ENCODE data around the gene WDFY4. TPM values are rescaled to one million over a fixed set of nuclear protein-coding genes. Genes with fewer than 3 reads are reported as not detected.

Gene WDFY4
- polyA plus RNA-seq, 1 donor from 2014 or later, result 78.7 TPM

- peaks cover 5% of the 10 kb centered on the region for H3K36me3 Mint-ChIP-seq
- no peaks in the 10 kb centered on the region for H3K27me3 Mint-ChIP-seq
Observed at GRCh38 chr10:48767373-48768143, 82.9 kb downstream of the WDFY4 start.

GRCh38 chr10:48768144-48768766 lies 83.6 kb downstream of the WDFY4 start:
- H3K9me3 Mint-ChIP-seq, result peaks cover 0 to 4% (median 0%) of the 10 kb centered on the region in 3 donors
- peaks cover 5% of the 10 kb centered on the region for H3K36me3 Mint-ChIP-seq
- peak overlapping the region in 1 of 3 donors; percentile 20 for H3K27ac Mint-ChIP-seq
- no peaks in the 10 kb centered on the region for H3K27me3 Mint-ChIP-seq
- H3K4me3 Mint-ChIP-seq, result no peak overlapping the region
- peaks cover 6 to 13% (median 11%) of the 10 kb centered on the region in 3 donors for H3K4me1 Mint-ChIP-seq

More at GRCh38 chr10:48767373-48768143, 82.9 kb downstream of the WDFY4 start:
- Mint-ChIP-seq H3K27ac (peak overlapping the region in 2 of 3 donors; percentile 42 to 78), H3K4me3 (peak overlapping the region in 1 of 4 donors; percentile 7), H3K4me1 (peaks cover 6 to 13% (median 11%) of the 10 kb centered on the region in 3 donors), H3K9me3 (peaks cover 0 to 4% (median 0%) of the 10 kb centered on the region in 3 donors)

DNA sequence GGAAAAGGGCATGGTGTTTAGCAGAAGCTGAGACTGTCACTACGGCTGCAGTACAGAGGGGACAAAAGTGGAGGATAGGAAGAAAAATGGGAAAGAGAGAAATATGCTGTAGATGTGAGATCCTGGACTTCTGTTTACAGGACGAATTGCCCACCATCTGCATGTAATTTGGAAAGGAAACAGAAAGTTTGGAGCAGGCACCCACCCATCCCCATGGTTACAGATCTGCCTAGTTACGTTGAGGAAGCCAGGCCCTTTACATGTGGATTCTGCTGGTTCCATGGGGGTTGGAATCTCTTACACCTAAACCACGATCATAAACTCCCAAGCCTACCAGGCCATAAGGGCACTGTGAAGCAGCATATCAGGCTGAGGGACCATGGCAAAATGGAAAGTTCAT lies 84.3 kb downstream of the WDFY4 start:
- H3K27me3 Mint-ChIP-seq, result no peaks in the 10 kb centered on the region
- H3K4me1 Mint-ChIP-seq, result peaks cover 6 to 13% (median 11%) of the 10 kb centered on the region in 3 donors
- H3K9me3 Mint-ChIP-seq, result peaks cover 0 to 4% (median 0%) of the 10 kb centered on the region in 3 donors
- no peak overlapping the region for H3K4me3 Mint-ChIP-seq
- H3K27ac Mint-ChIP-seq, result no peak overlapping the region
- H3K36me3 Mint-ChIP-seq, result peaks cover 5% of the 10 kb centered on the region

GRCh38 chr10:48769706-48770435 lies 85.2 kb downstream of the WDFY4 start:
- Mint-ChIP-seq H3K9me3 (peaks cover 0 to 4% (median 0%) of the 10 kb centered on the region in 3 donors), H3K4me1 (peaks cover 6 to 12% (median 11%) of the 10 kb centered on the region in 3 donors), H3K4me3 (no peak overlapping the region), H3K27me3 (no peaks in the 10 kb centered on the region), H3K27ac (no peak overlapping the region), H3K36me3 (peaks cover 5% of the 10 kb centered on the region)

DNA sequence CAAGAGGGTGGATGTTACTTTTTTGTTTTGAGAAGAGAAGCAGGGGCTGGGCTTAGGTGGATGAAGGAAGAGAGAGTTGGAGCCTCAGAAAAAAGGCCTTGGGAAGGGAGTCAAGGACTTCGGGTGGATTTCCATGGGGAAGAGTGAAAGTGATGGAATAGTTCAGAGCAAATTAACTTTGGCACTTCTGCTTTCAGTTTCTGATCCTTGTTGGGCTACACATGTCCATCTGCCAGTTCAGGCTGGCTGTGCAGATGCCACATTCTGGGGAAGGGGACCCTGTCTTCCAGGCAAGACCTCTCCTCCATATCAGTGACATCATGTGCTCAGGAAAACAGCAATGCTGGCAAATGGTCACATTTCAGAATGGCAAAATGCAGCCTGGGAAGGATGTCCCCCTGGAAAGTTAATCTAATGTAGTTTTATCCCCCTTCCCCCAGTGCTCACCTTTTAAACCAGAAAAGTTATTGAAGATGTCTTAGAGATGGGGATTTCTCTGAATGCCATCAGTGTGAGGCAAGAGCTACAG lies 86.0 kb downstream of the WDFY4 start:
- Mint-ChIP-seq H3K36me3 (peaks cover 5% of the 10 kb centered on the region), H3K27ac (peak overlapping the region in 1 of 3 donors; percentile 49), H3K9me3 (peaks cover 0 to 4% (median 0%) of the 10 kb centered on the region in 3 donors)

GRCh38 chr10:48771234-48771633 lies 86.6 kb downstream of the WDFY4 start:
- H3K4me3 Mint-ChIP-seq, result no peak overlapping the region
- H3K27ac Mint-ChIP-seq, result peak overlapping the region in 1 of 3 donors; percentile 57
- H3K9me3 Mint-ChIP-seq, result peaks cover 0 to 4% (median 0%) of the 10 kb centered on the region in 3 donors
- peaks cover 8% of the 10 kb centered on the region for H3K36me3 Mint-ChIP-seq
- H3K4me1 Mint-ChIP-seq, result peaks cover 2 to 11% (median 9%) of the 10 kb centered on the region in 3 donors
- H3K27me3 Mint-ChIP-seq, result no peaks in the 10 kb centered on the region

More for the DNA sequence above, 86.0 kb downstream of the WDFY4 start:
- peaks cover 2 to 11% (median 9%) of the 10 kb centered on the region in 3 donors for H3K4me1 Mint-ChIP-seq
- no peak overlapping the region for H3K4me3 Mint-ChIP-seq
- no peaks in the 10 kb centered on the region for H3K27me3 Mint-ChIP-seq

DNA sequence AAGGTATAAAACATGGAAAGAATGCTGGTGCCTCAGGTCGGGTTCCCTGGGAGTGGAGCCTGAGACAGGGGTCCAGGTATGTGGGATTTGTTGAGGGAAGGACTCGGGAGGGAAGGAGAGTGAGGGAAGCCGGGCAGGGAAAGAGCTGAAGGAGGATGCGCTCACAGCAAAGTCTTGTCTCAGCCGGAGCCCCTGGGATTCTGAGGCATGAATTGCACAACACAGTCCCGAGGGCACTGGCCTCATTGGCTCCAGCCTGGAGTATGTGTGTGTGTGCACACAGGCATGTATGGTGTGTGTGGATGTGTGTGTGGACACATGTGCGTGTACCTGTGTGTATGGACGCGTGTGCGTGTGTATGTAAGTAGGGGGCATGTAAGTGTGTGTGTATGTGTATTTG lies 87.4 kb downstream of the WDFY4 start:
- Mint-ChIP-seq H3K36me3 (peaks cover 9% of the 10 kb centered on the region), H3K27me3 (no peaks in the 10 kb centered on the region), H3K4me3 (peak overlapping the region in 1 of 4 donors; percentile 2), H3K27ac (peak overlapping the region in 1 of 3 donors; percentile 76), H3K4me1 (peaks cover 2 to 11% (median 9%) of the 10 kb centered on the region in 3 donors), H3K9me3 (peaks cover 0 to 4% (median 0%) of the 10 kb centered on the region in 3 donors)

DNA sequence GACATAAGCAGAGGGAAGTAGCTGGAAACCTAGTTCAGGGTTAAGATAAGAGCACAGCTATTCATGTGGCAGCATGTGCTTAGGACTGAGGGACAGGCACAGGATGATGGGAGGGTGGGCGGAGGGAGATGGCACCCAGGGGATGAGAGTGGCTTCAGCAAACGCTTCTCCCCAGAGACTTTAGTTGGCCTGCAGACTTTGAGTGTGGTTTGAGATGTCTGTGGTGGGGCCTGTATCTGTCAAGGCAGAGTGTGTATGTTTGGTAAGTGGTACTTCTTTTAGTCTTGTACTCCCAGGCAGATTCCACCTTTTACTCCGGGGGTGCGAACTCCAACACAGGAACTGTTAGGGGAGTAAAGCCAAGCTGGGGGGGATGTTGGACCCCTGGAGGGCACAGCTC lies 88.9 kb downstream of the WDFY4 start:
- Mint-ChIP-seq H3K27ac (no peak overlapping the region), H3K9me3 (peaks cover 0 to 4% (median 0%) of the 10 kb centered on the region in 3 donors), H3K27me3 (no peaks in the 10 kb centered on the region), H3K36me3 (peaks cover 9% of the 10 kb centered on the region), H3K4me1 (peaks cover 2 to 11% (median 9%) of the 10 kb centered on the region in 3 donors), H3K4me3 (no peak overlapping the region)

DNA sequence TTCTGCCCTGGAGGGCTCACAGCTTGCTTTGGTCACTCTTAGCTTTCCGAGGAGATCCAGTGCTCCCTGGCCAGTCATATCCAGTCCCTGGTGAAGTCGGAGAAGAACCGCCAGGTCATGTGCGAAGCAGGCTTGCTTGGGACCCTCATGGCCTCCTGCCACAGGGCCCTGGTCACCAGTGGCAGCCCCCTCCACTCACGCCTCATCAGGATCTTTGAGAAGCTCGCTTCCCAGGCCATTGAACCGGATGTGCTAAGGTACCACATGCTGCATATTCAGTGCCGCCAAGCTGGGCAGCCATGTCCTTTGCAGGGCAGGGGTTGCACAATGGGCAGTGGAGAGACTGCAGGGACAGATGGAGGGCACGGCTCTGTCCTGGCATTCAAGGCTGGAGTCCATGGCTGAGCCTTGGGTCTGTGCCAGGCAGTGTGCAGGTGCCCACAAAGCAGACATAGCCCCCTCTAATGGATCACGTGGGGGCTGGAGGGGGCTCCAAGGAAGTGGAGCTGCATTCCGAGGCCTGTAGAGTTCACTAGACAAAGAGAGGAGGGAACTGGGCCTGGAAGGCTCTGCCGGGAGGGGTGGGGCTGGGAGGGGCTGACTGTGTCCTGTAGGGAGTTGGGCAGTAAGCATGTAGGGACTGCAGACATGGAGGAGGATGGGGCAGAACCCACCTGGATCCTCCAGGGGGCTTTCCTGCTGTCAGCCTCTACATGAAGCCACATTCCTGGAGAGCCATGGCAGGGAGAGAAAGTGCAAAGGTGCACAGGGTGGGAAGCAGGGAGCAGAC lies 89.9 kb downstream of the WDFY4 start:
- Mint-ChIP-seq H3K4me3 (no peak overlapping the region), H3K27me3 (no peaks in the 10 kb centered on the region), H3K9me3 (peaks cover 0 to 4% (median 0%) of the 10 kb centered on the region in 3 donors), H3K4me1 (peaks cover 2 to 8% (median 7%) of the 10 kb centered on the region in 3 donors), H3K27ac (peak overlapping the region in 1 of 3 donors; percentile 7), H3K36me3 (peaks cover 9% of the 10 kb centered on the region)

- H3K27me3 Mint-ChIP-seq, result no peaks in the 10 kb centered on the region
- H3K4me1 Mint-ChIP-seq, result peaks cover 2 to 5% (median 3%) of the 10 kb centered on the region in 3 donors
- peak overlapping the region in 1 of 3 donors; percentile 7 for H3K27ac Mint-ChIP-seq
- H3K9me3 Mint-ChIP-seq, result peaks cover 0 to 4% (median 0%) of the 10 kb centered on the region in 3 donors
- no peak overlapping the region for H3K4me3 Mint-ChIP-seq
- H3K36me3 Mint-ChIP-seq, result peaks cover 9% of the 10 kb centered on the region
Observed at GRCh38 chr10:48775206-48775517, 90.5 kb downstream of the WDFY4 start.

DNA sequence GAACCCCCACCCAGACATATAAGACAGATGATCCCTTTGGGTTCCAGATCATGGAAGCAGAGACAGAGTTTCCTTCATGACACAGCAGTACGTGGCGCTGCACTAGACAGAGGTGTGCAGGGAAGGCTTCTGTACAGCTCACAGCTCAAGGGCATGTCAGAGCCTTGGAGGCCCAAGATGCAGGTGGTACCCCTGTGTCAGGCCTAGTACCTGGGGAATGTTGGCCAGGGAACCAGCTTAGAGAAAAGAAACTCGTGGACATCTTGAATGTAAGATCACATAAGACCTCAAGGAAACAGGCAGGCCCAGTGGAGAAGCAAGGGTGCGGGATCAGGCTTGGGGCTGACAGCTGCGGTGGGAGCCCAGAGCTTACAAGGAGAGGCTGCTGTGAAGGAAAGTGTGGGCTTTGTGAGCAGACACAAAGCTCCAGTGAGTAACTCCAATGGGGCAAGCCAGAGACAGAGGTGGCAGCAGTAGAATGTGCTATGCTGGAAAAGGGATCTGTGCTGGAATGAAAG lies 91.4 kb downstream of the WDFY4 start:
- Mint-ChIP-seq H3K4me1 (no peaks in the 10 kb centered on the region), H3K27ac (peak overlapping the region in 1 of 3 donors; percentile 34), H3K9me3 (peaks cover 0 to 4% (median 0%) of the 10 kb centered on the region in 3 donors), H3K4me3 (no peak overlapping the region), H3K27me3 (no peaks in the 10 kb centered on the region), H3K36me3 (peaks cover 12% of the 10 kb centered on the region)

DNA sequence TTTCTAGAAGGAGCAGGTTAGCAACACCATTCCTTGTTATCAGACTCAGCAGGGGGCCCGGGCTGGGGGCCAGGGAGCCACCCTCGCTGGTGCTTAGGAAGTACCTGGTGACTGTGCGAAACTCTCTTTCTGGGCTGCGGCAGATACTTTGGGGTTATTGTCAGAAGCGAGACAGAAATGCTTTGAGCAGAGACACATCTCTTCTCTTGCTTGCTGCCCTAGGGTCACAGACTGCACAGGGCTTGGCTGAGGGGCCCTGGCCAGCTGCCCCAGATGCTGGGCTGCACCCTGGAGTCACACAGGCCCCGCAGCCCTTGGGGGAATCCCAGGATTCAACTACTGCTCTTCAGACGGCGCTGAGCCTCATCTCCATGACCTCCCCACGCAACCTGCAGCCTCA lies 91.9 kb downstream of the WDFY4 start:
- Mint-ChIP-seq H3K9me3 (peaks cover 0 to 4% (median 0%) of the 10 kb centered on the region in 3 donors), H3K4me3 (no peak overlapping the region), H3K27ac (no peak overlapping the region), H3K27me3 (no peaks in the 10 kb centered on the region), H3K4me1 (no peaks in the 10 kb centered on the region), H3K36me3 (peaks cover 12% of the 10 kb centered on the region)

DNA sequence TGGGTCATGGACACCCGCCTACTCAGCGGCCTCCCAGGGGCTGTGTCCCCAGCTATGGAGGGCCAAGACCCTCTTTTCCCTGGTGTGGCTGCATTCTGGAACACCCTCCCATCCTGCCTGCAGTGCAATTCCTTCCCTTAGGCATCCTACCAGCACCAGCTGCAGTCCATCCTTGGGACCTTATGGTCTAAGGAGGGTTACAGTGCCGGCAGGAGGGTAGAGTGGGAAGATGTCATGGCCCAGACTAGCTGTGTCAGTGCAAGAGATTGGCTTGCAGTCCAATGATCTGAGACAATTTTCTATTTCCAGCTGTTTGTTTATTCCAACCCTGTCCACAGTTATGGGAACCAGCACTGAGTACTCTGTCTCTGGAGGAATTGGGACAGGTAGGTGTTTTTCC lies 92.4 kb downstream of the WDFY4 start:
- no peaks in the 10 kb centered on the region for H3K4me1 Mint-ChIP-seq

More for the DNA sequence above, 92.4 kb downstream of the WDFY4 start:
- H3K27ac Mint-ChIP-seq, result no peak overlapping the region
- H3K36me3 Mint-ChIP-seq, result peaks cover 8% of the 10 kb centered on the region
- H3K9me3 Mint-ChIP-seq, result peaks cover 0 to 2% (median 0%) of the 10 kb centered on the region in 3 donors
- no peak overlapping the region for H3K4me3 Mint-ChIP-seq
- H3K27me3 Mint-ChIP-seq, result no peaks in the 10 kb centered on the region

Data from IgD-negative memory B cell (primary cell).